Stimulated activated CD4-positive, alpha-beta T cell treated with anti-CD3 and anti-CD28 coated beads, Interleukin-1b, Interleukin-23, amount 100 ng/mL, for 48 hours (primary cell): Measurements from ENCODE around the gene S100A6.
"Not testable (repeated sequence)": the region's sequence is repeated elsewhere in the genome, so short reads cannot be mapped to it uniquely, and the experiment has no call there.

Experiments
- DNase-seq: peaks from one replicate; pipeline ENCODE4 v3.0.0-alpha.2; 2020

The S100A6 gene

DNA sequence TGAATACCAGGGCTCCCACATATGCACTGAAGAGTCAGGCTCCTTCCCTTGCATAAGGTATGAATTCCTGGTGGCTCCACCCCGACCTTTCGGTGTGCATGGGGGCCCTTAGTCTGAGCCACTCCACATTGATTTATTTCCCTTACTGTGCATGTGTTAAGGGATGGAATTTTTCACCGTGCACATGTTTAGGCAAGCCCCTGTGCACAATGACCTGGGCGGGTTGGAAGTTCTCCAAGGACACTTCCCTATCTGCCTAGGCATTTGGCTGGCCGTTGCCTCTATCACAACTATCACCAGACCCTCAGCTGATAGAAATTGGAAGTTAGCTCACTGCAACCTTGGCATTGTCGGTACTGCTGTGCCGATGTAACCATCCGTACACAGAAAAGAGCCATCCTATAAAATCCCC is 9.7 kb downstream of the S100A6 start:
- no peak for DNase-seq

DNA sequence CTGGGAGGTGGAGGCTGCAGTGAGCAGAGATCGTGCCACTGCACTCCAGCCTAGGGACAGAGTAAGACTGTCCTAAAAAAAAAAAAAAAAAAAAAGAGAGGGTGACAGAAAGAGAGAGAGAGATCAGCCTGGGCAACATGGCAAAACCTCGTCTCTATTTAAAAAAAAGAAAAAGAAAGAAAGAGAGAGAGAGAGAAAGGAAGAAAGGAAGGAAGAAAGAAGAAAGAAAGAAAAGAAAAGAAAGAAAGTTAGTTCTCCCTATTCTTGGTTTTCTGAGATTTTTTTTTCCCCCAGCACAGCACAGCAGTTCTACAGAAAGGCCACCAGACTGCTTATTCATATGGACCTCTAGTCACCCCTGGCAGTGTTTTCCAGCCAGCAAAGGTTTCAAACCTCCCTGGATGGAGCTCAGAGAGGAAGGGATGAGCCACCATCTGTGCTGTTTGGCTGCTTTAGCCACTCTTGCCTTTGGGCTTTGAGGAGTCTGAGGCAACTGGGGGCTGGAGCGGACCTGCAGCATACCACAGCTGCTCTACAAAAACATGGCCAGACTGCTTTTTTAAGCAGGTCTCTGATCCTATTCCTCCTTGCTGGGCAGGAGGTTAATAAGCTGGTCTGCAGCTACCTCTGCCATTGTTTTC is 10.6 kb downstream of the S100A6 start:
- DNase-seq: no peak

DNA sequence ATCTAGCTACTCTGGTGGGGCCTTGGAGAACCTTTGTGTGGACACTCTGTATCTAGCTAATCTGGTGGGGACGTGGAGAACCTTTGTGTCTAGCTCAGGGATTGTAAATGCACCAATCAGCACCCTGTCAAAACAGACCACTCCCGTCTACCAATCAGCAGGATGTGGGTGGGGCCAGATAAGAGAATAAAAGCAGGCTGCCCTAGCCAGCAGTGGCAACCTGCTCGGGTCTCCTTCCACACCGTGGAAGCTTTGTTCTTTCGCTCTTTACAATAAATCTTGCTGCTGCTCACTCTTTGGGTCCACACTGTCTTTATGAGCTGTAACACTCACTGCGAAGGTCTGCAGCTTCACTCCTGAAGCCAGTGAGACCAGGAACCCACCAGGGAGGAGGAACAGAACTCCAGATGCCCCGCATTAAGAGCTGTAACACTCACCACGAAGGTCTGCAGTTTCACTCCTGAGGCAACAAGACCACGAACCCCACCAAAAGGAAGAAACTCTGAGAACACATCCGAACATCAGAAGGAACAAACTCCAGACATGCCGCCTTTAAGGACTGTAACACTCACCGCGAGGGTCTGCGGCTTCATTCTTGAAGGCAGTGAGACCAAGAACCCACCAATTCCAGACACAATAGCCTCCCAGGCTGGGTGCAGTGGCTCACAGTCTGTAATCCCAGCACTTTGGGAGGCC is 13.3 kb downstream of the S100A6 start:
- not testable (repeated sequence) for DNase-seq

DNA sequence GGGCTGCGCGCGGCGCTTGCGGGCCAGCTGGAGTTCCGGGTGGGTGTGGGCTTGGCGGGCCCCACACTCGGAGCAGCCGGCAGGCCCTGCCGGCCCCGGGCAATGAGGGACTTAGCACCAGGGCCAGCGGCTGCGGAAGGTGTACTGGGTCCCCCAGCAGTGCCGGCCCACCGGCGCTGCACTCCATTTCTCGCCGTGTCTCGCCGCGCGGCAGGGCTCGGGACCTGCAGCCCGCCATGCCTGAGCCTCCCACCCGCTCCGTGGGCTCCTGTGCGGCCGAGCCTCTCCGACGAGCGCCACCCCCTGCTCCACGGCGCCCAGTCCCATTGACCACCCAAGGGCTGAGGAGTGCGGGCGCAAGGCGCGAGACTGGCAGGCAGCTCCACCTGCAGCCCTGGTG is 14.0 kb downstream of the S100A6 start:
- not testable (repeated sequence) for DNase-seq

DNA sequence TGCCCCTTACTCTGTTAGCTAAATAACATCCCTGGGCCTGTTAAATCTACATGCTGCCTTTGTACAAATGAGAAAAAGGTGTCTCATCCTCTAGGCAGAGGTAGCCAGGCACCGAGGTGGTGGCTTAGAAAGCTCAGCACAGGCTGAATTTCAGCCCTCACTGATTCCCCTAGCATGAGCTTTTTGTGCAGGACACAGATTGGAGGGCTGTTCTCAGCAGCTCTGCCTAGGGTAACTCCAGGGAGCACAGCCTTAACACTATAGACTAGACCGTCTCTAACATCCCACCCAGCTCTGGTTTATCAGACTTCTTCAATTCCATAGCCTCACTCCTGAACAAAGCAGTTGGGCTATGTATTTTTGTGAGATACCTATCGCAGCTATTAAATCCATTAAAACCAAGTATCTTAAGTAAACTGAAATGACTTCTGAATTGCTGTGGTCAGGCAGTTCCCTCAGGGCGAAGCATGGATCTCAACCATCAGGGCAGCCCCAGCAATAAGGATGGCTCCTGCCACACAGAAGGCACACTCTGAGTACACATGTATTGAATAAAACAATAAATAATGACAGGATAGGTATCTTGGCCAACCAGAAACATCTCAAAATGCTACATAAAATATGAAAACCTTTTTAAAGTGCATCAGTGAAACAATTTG is 14.8 kb downstream of the S100A6 start:
- DNase-seq: no peak

DNA sequence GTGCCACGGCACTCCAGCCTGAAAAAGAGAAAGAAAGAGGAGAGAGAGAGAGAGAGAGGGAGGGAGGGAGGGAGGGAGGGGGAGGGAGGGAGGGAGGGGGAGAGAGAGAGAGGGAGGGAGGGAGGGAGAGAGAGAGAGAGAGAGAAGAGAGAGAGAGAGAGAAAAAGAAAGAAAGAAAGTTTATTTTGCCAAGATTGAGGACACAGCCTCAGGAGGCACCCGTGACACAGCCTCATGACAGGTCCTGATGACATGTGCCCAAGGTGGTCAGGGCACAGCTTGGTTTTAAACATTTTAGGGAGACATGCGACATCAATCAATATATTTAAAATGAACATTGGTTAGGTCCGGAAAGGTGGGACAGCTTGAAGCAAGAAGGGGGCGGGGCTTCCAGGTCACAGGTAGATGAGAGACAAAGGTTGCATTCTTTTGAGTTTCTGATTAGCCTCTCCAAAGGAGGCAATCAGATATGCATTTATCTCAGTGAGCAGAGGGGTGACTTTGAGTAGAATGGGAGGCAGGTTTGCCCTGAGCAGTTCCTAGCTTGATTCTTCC is 15.6 kb downstream of the S100A6 start:
- not testable (repeated sequence) for DNase-seq

DNA sequence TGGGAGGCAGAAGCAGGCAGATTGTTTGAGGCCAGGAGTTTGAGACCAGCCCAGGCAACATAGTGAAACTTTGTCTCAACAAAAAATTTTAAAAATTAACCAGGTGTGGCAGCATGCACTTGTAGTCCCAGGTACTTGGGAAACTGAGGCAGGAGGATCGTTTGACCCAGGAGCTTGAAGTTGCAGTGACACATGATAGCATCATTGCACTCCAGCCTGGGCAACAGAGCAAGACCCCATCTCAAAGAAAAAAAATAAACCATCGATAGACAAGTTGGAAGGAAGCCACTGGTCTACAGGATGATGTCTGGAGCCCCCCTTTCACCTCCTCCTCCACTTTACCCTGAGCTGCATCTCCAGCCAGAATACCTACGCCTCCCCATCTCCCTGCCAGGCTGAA is 16.5 kb downstream of the S100A6 start:
- DNase-seq: no peak

DNA sequence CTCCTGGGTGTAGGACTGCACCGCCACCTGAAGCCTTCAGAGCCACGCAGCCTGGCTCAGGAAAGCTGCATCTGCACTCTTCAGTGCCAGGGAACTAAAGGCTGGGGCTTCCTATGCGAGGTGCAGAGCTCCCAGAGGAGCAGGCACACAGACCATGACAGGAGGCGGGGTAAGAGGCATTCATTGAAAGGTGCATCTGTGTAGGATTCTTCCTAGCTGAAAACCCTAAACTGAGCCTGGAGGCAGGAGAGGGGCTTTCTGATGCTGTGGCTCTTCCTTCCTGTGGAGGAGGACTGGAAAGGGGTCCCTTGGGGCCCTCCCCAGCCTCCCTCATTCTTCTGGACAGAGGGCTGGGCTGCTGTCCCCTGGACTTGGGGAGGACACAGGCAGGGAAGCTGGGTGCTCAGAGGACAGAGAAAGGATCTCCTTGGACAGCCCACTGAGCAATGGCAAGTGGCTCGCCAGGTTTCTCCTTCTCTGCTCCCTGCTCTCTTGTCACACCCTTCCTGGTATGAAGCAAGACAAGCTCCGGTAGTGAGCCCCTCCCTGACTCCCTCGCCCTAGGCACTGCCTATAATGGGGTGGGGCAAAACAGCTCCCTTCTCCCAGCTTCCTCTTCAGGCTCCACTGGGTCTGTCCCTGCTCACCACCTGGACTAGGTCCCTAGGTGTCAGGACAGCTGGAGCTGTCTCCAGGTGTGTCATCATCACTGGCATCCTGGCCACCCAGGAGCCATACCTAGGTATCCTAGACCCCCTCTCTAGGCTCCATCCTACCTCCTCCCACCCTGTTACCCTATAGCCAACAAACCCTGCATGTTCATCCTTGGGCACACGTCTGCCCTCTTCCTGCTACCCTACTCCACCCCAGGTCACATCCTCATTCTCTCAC is 20.0 kb downstream of the S100A6 start:
- DNase-seq: no peak

DNA sequence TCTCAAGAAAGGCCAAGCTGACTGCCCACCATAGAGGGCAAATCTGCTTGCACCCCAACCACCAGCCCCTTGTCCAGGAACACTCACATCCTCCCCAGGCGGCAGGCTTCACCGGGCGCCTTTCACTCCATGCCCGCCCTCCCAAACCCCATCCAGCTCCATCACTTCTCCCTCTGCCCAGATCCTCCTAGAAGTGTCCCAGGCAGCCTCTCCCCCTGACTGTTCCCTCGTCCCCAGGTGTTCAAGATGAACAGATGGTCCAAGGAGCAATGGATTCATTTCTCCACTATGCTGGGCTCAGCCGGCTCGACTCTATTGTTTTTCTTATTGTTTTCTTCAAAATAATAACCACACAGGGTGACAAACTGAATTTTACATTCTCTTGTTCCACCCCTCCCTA is 22.1 kb downstream of the S100A6 start:
- DNase-seq: no peak

DNA sequence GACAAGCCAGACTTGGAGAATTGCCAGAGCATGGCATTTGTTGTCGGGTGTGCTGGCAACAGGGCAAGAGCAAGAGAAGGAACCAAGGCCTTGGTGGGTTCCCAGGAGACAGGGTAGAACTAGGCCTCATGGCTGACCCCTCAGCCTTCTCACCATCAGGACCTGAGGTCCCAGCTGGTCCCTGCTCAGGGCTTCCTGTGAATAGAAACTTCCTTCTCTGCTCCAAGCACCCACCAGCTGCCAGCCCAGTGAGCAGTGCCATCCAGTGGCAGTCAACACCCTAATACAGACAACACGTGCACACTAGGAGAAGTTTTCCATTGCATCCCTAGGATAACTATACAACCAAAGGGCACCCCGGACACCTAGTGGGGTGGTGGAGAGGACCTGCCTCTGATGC is 22.8 kb downstream of the S100A6 start:
- no peak for DNase-seq

DNA sequence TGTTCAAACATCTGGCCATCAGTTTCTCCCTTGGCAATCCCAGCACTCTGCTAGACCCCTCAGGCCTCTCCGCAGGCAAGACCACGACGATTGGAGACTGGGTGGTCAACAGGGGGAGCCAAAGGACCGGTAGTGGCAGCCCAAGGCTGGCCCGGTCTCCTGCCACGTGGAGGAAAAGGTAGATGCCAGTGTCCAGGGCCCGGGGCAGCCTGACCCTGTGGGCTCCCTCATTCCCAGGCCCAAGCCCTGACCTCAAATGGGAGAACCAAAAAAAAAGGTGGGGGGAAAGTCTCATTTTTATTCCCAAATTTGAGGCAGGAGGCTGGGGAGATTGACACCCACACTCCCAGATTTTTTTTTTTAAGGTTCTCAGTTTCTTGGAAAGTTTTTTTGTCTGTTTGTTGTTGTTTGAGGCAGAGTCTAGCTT is 24.8 kb downstream of the S100A6 start:
- peak; percentile 78 for DNase-seq

DNA sequence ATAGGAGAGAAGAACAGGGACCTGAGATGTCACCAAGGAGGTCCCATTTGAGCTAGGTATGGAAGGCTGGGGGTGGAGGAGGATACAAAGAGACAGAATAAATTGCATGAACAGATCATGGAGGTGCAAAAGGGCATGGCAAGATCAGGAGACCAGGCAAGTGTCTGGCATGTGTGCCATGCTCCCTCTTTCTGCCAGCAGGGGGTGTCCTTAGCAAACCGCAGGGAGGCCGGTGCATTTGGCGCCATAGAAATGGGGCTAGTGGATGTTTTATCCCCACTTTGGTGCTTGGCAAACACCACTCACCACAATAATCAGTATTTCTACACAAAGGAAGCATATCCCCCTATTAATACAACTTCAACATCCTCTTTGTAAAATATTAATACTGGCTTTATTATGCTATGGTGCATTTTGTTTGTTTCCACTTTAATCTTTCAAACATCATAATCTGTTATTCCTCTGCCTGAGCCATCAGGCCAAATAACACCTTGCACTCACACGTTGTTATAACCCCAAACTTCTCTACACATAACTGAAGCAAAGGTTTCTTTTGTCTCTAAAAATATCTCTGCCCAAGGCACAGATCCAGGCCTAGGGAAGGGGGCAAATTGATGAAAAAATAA is 25.9 kb downstream of the S100A6 start:
- DNase-seq: peak; percentile 74

DNA sequence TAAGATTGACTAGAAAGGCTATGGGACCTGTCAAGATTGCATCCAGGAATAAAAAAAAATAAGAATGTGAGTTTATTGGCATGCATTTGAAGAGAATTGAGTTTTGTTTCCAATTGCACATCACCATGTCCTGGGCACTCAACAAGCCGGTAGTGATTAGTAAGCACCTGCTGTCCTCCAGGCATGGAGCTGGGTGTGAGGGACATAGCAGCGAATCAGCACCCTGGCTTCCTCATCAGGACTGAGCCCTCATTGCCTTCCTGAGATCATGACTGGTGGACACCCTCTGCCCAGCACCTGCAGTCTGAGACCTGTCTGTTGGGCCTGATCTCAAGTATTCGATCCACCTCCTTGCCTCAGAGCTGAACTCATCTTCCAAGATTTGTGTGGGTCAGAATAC is 26.8 kb downstream of the S100A6 start:
- no peak for DNase-seq

DNA sequence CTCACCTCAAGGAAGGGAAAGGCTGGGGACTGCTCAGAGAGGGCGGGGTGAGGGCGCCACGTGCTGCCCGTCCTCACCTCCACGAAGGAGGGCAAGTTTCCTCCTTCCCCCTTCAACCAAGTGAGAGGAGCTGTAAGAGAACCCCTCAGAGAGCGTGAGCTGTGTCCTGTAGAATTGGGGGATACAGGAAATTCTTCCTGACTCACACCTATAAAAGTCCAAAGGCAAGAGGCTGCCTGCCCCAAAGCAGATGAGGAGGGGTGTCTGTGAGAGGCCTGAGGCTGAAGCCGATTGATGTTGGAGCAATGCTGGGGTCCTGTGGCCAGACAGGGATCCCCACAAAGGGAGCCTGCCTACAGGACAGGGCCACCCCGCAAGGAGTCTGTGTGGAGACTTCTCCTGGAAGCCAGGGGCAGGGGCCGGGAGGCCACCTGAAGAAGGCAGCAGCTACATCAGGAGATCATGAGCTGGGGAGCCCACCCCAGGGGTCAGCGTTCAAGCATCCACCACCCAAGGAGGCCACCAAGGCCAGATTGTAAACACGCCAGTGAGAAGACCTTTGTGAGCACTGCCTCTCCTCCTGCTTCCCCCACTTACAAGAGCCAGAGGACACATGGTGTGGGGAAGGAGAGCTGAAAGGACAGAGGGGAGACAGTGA is 27.7 kb downstream of the S100A6 start:
- DNase-seq: no peak

DNA sequence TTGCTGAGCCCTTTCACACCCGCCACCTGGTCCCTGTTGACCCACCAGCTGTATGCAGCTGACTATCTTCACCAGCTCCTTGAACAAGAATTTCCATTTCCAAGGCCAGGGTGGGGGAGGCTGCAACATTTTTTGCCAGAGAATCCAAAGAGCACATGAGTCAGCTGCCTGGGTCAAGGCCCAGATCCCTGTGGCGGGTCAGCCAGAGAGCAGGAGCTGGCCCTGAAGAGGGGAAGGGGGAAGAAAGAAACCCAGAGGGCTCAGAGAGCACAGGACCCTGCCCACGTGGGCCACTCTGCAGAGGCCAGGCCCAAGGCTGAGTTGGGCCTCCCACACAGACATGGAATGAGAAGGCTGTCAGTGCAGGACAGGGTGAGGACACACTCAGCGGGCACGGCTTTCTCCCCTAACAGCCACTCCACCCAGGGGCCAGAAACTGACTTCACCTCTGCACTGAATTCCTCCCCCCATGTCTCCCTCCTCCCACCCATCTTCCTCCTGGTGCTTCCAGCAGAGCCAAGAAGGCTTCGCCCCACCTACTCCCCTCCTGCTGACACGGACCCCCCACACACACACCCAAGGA is 28.9 kb downstream of the S100A6 start:
- DNase-seq: no peak

DNA sequence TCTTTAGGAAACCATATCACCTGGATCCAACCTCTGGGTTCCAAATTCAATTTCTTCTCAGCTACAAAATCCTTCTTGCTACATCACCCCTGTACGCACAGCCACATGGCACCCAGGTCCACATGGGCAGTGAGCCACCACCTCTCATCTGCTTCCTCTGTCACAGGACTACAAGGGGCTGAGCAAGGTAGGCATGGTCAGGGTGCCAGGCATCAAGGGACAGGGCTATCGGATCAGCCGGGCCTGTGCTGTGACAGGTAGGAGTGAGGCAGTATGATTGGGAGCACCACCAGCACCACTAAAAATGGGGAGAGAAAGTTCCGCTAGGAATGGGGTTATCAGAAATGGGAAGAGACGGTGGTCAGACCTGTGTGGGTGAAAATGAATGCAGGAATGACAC is 29.4 kb downstream of the S100A6 start:
- DNase-seq: no peak

DNA sequence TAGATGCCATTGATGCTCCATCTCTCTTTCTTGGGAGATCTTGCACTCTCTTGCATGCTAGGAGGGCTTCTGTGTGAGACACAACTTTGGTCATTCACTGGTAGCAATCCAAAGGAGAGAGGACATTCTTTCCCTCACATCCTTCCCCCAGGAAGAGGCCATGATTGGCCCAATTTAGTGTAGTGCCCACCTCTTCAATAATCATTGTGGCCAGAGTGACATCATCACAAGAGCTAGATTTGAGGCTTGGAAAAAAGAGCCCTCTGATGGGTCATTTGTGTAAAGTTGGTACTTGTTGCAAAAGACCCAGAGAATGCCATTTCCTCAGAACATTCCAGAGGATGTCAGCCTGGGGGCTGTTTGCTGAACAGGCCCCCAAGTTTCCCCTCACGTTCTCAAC is 30.2 kb downstream of the S100A6 start:
- DNase-seq: no peak

DNA sequence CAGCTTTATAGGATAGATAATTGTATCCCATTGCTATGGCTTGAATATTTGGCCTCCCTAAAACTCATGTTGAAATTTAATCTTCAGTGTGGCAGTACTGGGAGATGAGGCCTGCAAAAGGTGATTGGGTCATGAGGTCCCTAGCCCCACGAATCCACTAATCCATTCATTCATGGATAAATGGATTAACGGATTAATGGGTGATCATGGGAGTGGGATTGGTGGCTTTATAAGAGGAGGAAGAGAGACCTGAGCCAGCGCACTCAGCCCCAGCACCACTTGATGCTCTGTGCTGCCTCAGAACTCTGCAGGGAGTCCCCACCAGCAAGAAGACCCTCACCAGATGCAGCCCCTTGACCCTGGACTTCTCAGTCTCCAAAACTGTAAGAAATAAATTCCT is 32.0 kb downstream of the S100A6 start:
- DNase-seq: no peak

DNA sequence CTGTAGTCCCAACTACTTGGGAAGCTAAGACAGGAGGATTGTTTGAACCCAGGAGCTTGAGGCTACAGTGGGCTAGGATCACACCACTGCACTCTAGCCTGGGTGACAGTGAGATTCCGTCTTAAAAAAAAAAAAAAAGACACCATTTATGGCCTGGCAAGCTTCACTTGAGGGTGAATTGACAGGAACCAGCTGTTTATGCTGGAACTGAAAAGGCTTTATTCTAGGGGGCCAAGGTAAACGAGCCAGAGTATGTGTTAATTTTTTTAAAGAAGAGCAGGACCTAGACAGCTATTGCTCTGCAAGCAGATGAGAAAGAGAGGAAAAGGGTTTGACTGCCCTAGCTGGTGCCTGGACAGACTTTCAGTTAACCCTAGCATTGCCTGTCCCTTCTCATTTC is 37.0 kb downstream of the S100A6 start:
- no peak for DNase-seq

DNA sequence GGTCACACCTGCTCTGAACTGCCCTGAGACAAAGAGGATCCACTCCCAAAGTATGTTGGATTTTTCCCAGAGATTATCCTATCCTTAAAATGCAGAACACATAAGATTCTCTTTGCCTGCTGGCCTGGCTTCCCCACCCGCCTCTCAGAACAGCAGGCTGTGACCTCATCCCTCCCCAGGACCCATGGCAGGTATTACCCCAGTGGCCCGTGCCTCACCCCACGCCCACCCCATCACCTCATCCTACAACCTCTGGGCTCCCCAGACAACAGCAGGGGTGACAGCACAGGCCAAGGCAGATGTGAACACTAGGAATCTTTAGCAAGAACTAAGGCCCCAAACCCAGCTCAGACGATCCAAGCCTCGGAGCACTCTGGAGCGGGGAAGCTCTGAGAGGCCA is 40.3 kb downstream of the S100A6 start:
- no peak for DNase-seq

DNA sequence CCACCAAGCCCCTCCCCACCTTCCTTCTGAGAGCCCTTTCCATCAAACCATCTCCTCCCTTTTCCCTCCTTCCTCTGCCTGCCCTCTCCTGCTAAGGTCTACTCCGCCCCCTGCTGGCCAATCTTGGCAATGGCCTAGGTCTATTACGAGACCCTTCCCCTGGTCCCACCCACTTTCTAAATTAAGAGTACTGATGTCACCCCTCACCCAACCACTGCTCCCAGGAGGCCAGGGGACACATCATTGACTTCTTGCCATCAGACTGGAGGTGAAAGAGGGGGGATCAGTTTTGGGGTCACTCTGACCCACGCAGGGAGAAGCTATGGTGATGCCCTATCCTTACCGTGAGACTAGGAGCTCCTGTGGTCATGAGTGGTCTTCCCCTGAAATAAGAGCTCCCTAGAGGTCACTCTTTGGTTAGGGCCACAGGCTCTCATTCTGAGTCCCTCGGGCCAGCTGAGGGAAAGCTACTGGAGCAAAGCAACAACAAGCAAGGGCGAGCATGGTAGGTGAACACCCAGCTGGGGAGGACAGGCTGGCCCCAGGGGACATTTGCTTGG is 40.7 kb downstream of the S100A6 start:
- DNase-seq: peak; percentile 77
